GM04504 (cell line): ENCODE results near the gene TTC21B.

Experiments used
- DNase-seq: peaks from one replicate; pipeline ENCODE4 v3.0.0-alpha.2; 2012; ENCODE audit warnings: low read depth

The TTC21B gene

GRCh38 chr2:165835363-165835762 is 118.2 kb downstream of the TTC21B start:
- DNase-seq: no peak

- DNase-seq: no peak
Observed at GRCh38 chr2:165833156-165833555, 120.4 kb downstream of the TTC21B start.

GRCh38 chr2:165827921-165828276 is 125.7 kb downstream of the TTC21B start:
- DNase-seq: no peak

- no peak for DNase-seq
Observed at GRCh38 chr2:165827016-165827920, 126.3 kb downstream of the TTC21B start.

GRCh38 chr2:165825041-165825440 is 128.5 kb downstream of the TTC21B start:
- no peak for DNase-seq
